B cell (primary cell): ENCODE measurements around the gene ELAVL3.

Experiments used
- EZH2 ChIP-seq: IDR thresholded peaks from 2 replicates; pipeline ENCODE4 v1.6.1; 2012; ENCODE audit warnings: borderline replicate concordance, low read depth, mild to moderate bottlenecking, moderate library complexity, low read length; ENCODE audit not compliant: insufficient read depth, poor library complexity, severe bottlenecking
- TF ChIP-seq, protein P1 (sequence below): fragments of 200-600 bp; IDR thresholded peaks from one replicate; pipeline ENCODE4 v1.8.0; 2022; ENCODE audit warnings: antibody characterized with exemption, mild to moderate bottlenecking

DNA sequence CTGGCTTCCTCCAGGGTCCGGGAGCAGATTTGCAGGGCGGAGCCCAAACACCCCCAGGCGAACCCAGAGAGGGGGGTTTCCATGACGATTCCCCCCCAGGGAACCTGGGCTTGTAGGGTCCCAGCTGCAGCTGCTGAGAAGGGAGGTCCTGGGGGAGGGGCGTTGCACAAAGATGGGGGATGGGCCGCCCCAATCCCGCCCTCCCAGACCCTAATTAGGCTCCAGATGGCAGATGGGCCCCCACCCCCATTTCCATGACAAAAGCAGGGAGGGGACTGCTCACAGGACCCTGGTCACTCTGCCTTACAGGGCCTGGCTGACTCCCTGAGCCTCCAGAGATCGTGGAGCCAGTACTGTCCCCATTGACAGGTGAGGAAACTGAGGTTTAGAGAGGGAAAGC is 15.2 kb downstream of the ELAVL3 start:
- TF ChIP-seq, protein P1, sequence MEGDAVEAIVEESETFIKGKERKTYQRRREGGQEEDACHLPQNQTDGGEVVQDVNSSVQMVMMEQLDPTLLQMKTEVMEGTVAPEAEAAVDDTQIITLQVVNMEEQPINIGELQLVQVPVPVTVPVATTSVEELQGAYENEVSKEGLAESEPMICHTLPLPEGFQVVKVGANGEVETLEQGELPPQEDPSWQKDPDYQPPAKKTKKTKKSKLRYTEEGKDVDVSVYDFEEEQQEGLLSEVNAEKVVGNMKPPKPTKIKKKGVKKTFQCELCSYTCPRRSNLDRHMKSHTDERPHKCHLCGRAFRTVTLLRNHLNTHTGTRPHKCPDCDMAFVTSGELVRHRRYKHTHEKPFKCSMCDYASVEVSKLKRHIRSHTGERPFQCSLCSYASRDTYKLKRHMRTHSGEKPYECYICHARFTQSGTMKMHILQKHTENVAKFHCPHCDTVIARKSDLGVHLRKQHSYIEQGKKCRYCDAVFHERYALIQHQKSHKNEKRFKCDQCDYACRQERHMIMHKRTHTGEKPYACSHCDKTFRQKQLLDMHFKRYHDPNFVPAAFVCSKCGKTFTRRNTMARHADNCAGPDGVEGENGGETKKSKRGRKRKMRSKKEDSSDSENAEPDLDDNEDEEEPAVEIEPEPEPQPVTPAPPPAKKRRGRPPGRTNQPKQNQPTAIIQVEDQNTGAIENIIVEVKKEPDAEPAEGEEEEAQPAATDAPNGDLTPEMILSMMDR, result no peak
- no peak for TF ChIP-seq EZH2
